SJSA1 (cell line): ENCODE measurements around the gene CEP128. TPM values are rescaled to one million over a fixed set of nuclear protein-coding genes. Genes with fewer than 3 reads are reported as not detected.
A peak's percentile ranks its signal among the peaks of the same experiment; 100 is the strongest.

ENCODE experiments used
- DNase-seq, 2 experiments: peaks; one replicate each; pipeline ENCODE4 v3.0.0-alpha.2; 2015 to 2020; ENCODE audit warnings: low spot score in 2 of 2, low read depth in 1 of 2
- H3K27ac ChIP-seq: fragments of 250-450 bp; sonication (Bioruptor Pico); 2 replicates; pipeline ENCODE4 v1.5.1; 2020; ENCODE audit warnings: mild to moderate bottlenecking, moderate library complexity
- H3K27me3 ChIP-seq: fragments of 250-450 bp; sonication (Bioruptor Pico); replicated peaks from 2 replicates; pipeline ENCODE4 v1.5.1; 2020; ENCODE audit warnings: mild to moderate bottlenecking, moderate library complexity
- H3K36me3 ChIP-seq: fragments of 250-450 bp; sonication (Bioruptor Pico); 2 replicates; pipeline ENCODE4 v1.5.1; 2020; ENCODE audit warnings: mild to moderate bottlenecking
- H3K4me1 ChIP-seq: fragments of 250-450 bp; sonication (Bioruptor Pico); replicated peaks from 2 replicates; pipeline ENCODE4 v1.6.1; 2021; ENCODE audit warnings: mild to moderate bottlenecking
- H3K4me3 ChIP-seq: fragments of 250-450 bp; sonication (Bioruptor Pico); 2 replicates; pipeline ENCODE4 v1.5.1; 2020; ENCODE audit warnings: mild to moderate bottlenecking
- H3K9me3 ChIP-seq: fragments of 250-450 bp; sonication (Bioruptor Pico); replicated peaks from 2 replicates; pipeline ENCODE4 v1.5.1; 2020; ENCODE audit warnings: mild to moderate bottlenecking
- total RNA-seq: library from RNA; depleted of rRNA; stranded (reverse); fragments of >200 nt; shearing (Covaris generic); gene quantifications from 2 replicates; pipeline ENCODE4 v1.2.3, GENCODE V29; 2014

CEP128 gene
- total RNA-seq, 1 experiment from 2014 or later = 5.2 TPM

- Histone ChIP-seq H3K4me1 (no peaks in the 10 kb centered on the region), H3K36me3 (no peaks in the 10 kb centered on the region), H3K27ac (no peak overlapping the region), H3K4me3 (no peak overlapping the region), H3K27me3 (no peaks in the 10 kb centered on the region), H3K9me3 (no peaks in the 10 kb centered on the region)
- DNase-seq = no peak
Observed at GRCh38 chr14:80770114-80770908, 171.2 kb downstream of the CEP128 start.

DNA sequence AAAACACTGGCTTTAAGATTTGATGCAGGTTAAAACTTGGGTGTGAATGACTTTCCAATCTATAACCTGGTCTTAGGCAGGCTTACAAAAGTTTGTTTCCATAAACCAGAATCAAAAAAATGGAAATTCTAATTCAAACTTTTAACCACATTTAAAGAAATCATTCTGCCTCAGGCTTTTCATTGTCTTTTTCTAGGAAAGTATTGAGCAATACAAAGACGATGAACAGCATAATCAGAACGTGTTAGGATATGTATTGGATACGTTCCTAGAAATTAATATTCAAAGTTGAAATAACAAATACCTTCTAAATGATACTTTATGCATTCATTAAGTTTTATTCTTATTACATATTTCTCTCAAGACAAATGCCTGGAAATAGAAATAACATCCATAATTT lies 172.9 kb downstream of the CEP128 start:
- H3K9me3 ChIP-seq = no peaks in the 10 kb centered on the region
- DNase-seq = no peak
- no peak overlapping the region for H3K27ac ChIP-seq
- no peak overlapping the region for H3K4me3 ChIP-seq
- no peaks in the 10 kb centered on the region for H3K36me3 ChIP-seq
- peaks cover 6% of the 10 kb centered on the region for H3K4me1 ChIP-seq
- H3K27me3 ChIP-seq = no peaks in the 10 kb centered on the region

GRCh38 chr14:80764921-80765507 lies 176.5 kb downstream of the CEP128 start:
- no peak overlapping the region for H3K27ac ChIP-seq
- peaks cover 6% of the 10 kb centered on the region for H3K4me1 ChIP-seq
- DNase-seq = no peak
- H3K4me3 ChIP-seq = no peak overlapping the region
- H3K9me3 ChIP-seq = no peaks in the 10 kb centered on the region
- H3K36me3 ChIP-seq = no peaks in the 10 kb centered on the region
- no peaks in the 10 kb centered on the region for H3K27me3 ChIP-seq

DNA sequence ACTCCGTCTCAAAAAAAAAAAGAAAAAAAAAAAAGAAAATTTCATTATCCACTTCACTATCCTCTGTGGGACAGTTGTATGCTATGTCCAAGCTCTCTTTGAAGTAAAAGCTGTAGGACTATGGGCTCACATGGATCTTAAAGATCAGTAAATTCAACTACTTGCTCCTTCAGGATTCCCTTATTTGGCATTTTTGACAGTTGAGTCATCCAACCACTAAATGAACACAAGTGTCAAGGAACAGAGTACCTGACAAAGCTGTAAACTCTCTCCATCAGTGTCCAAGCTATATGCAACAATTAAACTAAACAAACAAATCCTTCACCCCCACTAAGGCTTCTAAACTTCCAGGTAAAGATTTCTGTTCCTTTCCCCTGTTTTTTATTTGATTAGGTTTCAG lies 177.0 kb downstream of the CEP128 start:
- peaks cover 6% of the 10 kb centered on the region for H3K4me1 ChIP-seq
- no peaks in the 10 kb centered on the region for H3K27me3 ChIP-seq
- no peak overlapping the region for H3K27ac ChIP-seq
- DNase-seq = peak in 1 of 2 experiments; percentile 3
- H3K4me3 ChIP-seq = no peak overlapping the region
- no peaks in the 10 kb centered on the region for H3K36me3 ChIP-seq
- H3K9me3 ChIP-seq = no peaks in the 10 kb centered on the region

GRCh38 chr14:80762641-80763228 lies 178.8 kb downstream of the CEP128 start:
- no peak for DNase-seq
- Histone ChIP-seq H3K36me3 (no peaks in the 10 kb centered on the region), H3K4me1 (peaks cover 6% of the 10 kb centered on the region), H3K4me3 (no peak overlapping the region), H3K9me3 (no peaks in the 10 kb centered on the region), H3K27me3 (no peaks in the 10 kb centered on the region), H3K27ac (no peak overlapping the region)

GRCh38 chr14:80754696-80755095 lies 186.8 kb downstream of the CEP128 start:
- no peak overlapping the region for H3K27ac ChIP-seq
- no peaks in the 10 kb centered on the region for H3K9me3 ChIP-seq
- H3K4me1 ChIP-seq = no peaks in the 10 kb centered on the region
- no peak for DNase-seq
- H3K4me3 ChIP-seq = no peak overlapping the region
- H3K27me3 ChIP-seq = no peaks in the 10 kb centered on the region
- 0 out of 2 replicates have a peak, but pooled peaks cover 5% of the 10 kb centered on the region for H3K36me3 ChIP-seq

GRCh38 chr14:80751285-80751684 lies 190.3 kb downstream of the CEP128 start:
- H3K36me3 ChIP-seq = 0 out of 2 replicates have a peak, but pooled peaks cover 5% of the 10 kb centered on the region
- H3K27me3 ChIP-seq = no peaks in the 10 kb centered on the region

GRCh38 chr14:80726211-80726610 lies 215.3 kb downstream of the CEP128 start:
- Histone ChIP-seq H3K27me3 (no peaks in the 10 kb centered on the region), H3K36me3 (no peaks in the 10 kb centered on the region), H3K4me3 (no peak overlapping the region), H3K9me3 (no peaks in the 10 kb centered on the region), H3K27ac (no peak overlapping the region), H3K4me1 (no peaks in the 10 kb centered on the region)
- DNase-seq = no peak

More at GRCh38 chr14:80751285-80751684, 190.3 kb downstream of the CEP128 start:
- no peaks in the 10 kb centered on the region for H3K4me1 ChIP-seq
- no peak overlapping the region for H3K27ac ChIP-seq
- H3K4me3 ChIP-seq = no peak overlapping the region
- no peak for DNase-seq
- no peaks in the 10 kb centered on the region for H3K9me3 ChIP-seq

DNA sequence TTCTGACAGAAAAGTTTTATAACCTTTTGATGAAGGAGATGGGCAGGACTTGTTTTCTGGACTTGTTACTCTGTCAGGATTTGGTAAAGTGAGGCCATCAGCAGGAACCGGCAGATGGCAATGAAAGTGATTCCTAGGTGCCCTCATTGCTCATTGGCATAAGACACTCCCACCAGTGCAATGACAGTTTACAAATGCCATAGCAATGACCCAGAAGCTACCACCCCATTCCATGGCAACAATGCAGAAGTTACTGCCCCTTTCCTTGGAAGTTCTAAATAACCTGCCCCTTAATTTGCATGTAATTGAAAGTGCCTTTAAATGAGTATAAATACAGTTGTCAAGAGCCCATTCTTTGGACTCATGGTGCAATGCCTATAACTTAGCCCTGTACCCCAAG lies 222.6 kb downstream of the CEP128 start:
- Histone ChIP-seq H3K4me1 (no peaks in the 10 kb centered on the region), H3K36me3 (no peaks in the 10 kb centered on the region), H3K27ac (no peak overlapping the region), H3K4me3 (no peak overlapping the region), H3K27me3 (no peaks in the 10 kb centered on the region), H3K9me3 (no peaks in the 10 kb centered on the region)
- no peak for DNase-seq

DNA sequence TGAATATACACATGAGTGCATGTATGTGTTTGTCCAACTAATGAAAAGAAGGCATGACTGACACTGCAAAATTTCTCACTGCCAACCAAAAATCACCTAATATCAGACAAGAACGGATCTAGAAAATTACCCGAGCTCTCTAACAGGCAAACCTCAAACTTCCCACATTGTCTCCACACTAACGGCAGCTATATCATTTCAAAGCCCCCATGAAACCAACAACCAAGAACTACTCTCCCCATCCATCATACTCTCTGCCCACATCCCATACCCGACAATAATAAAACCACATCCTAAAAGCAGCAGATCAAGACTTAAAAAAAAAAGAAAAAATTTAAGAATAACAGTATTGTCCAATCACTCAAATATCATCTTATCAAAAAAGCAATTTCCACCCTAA lies 227.1 kb downstream of the CEP128 start:
- H3K4me3 ChIP-seq = no peak overlapping the region
- H3K27me3 ChIP-seq = no peaks in the 10 kb centered on the region
- no peaks in the 10 kb centered on the region for H3K9me3 ChIP-seq
- H3K27ac ChIP-seq = no peak overlapping the region
- no peaks in the 10 kb centered on the region for H3K36me3 ChIP-seq
- no peaks in the 10 kb centered on the region for H3K4me1 ChIP-seq
- DNase-seq = no peak

GRCh38 chr14:80713076-80713850 lies 228.3 kb downstream of the CEP128 start:
- Histone ChIP-seq H3K4me3 (no peak overlapping the region), H3K36me3 (no peaks in the 10 kb centered on the region), H3K4me1 (no peaks in the 10 kb centered on the region), H3K9me3 (no peaks in the 10 kb centered on the region), H3K27me3 (no peaks in the 10 kb centered on the region), H3K27ac (no peak overlapping the region)
- no peak for DNase-seq

GRCh38 chr14:80705241-80705980 lies 236.1 kb downstream of the CEP128 start:
- Histone ChIP-seq H3K27ac (no peak overlapping the region), H3K4me1 (peaks cover 7% of the 10 kb centered on the region), H3K36me3 (no peaks in the 10 kb centered on the region), H3K9me3 (no peaks in the 10 kb centered on the region), H3K27me3 (no peaks in the 10 kb centered on the region), H3K4me3 (no peak overlapping the region)
- DNase-seq = no peak

- no peaks in the 10 kb centered on the region for H3K9me3 ChIP-seq
- H3K4me3 ChIP-seq = no peak overlapping the region
- no peak for DNase-seq
- H3K4me1 ChIP-seq = no peaks in the 10 kb centered on the region
- no peak overlapping the region for H3K27ac ChIP-seq
- no peaks in the 10 kb centered on the region for H3K36me3 ChIP-seq
- H3K27me3 ChIP-seq = no peaks in the 10 kb centered on the region
Observed at GRCh38 chr14:80700601-80701000, 240.9 kb downstream of the CEP128 start.
